Cardiac fibroblast (primary cell): ENCODE measurements around the gene GSAP.

Experiments used
- DNase-seq, 2 donors: peaks; one replicate each; pipeline versions ENCODE4 v3.0.0 to v3.0.0-alpha.2; 2010; ENCODE audit warnings: low read depth in 2 of 2
- H3K4me3 ChIP-seq, 2 donors: replicated peaks in 1 of 2; 1 replicate in 1 of 2; 2 replicates in 1 of 2; pipeline ENCODE4 v1.5.1; 2011; ENCODE audit warnings: low read depth in 2 of 2, low read length in 2 of 2, mild to moderate bottlenecking in 2 of 2, moderate library complexity in 1 of 2
- TF ChIP-seq, protein P1 (sequence below): IDR thresholded peaks from one replicate; pipeline ENCODE4 v1.5.1; 2011; ENCODE audit warnings: low read depth, mild to moderate bottlenecking, low read length, inconsistent platforms

Gene GSAP

DNA sequence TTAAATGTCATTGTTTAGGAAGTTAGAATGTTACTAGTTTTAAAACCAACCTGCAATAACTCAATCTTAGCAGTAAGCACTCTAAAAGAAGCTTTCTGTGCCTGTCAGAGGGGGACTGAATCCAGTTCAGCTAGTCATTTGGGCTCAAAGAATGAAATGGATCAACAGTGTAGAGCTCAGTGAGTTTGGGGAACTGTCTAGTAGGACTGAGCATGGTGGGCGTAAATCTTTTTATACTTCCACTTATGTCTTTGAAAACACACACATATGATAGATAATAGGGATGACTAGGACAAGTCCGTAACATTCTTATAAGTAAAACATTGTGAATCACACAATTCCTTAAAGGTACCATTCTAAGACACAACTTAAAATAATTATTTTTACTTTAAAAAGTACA is 11.5 kb downstream of the GSAP start:
- peak in 1 of 2 donors; percentile 6 for DNase-seq
- TF ChIP-seq, protein P1, sequence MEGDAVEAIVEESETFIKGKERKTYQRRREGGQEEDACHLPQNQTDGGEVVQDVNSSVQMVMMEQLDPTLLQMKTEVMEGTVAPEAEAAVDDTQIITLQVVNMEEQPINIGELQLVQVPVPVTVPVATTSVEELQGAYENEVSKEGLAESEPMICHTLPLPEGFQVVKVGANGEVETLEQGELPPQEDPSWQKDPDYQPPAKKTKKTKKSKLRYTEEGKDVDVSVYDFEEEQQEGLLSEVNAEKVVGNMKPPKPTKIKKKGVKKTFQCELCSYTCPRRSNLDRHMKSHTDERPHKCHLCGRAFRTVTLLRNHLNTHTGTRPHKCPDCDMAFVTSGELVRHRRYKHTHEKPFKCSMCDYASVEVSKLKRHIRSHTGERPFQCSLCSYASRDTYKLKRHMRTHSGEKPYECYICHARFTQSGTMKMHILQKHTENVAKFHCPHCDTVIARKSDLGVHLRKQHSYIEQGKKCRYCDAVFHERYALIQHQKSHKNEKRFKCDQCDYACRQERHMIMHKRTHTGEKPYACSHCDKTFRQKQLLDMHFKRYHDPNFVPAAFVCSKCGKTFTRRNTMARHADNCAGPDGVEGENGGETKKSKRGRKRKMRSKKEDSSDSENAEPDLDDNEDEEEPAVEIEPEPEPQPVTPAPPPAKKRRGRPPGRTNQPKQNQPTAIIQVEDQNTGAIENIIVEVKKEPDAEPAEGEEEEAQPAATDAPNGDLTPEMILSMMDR: no peak
- no peak overlapping the region for H3K4me3 ChIP-seq

DNA sequence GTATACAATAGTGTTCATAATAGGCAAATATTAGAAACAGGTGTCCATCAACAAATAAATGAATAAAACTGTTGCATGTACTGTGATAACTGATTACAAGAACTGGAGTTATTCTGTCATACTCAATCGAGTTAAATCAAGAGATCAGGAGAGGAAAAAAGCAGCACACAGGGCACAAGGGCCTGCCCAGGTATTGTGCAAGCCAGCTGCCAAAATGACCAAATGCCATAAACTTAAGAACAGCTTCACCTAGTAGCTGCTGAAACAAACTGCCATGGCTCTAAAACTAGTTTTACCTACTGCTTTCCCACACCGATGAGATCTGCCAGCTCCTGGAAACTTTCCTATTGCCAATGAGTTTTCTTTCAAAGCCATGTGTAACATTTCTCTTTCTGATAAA is 12.2 kb downstream of the GSAP start:
- H3K4me3 ChIP-seq: no peak overlapping the region
- TF ChIP-seq, protein P1: no peak
- DNase-seq: no peak

DNA sequence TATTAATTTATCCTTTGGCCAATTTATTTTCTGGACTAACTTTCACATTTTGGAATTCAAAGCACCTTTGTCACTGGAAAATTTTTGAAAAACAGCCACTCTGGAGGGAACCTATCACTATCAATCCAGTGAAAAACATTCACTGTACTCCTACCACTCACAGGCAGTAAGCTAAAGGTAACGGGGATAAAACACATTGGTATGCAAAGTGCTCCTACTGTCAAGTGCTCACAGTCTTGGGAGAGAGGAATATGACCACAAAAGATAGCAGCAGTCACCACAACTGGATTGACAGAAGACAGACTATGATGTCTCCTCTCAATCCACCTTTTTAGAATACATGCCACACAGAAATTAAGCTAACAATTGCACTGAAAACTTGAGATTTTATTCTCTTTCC is 13.3 kb downstream of the GSAP start:
- no peak for DNase-seq
- no peak overlapping the region for H3K4me3 ChIP-seq
- TF ChIP-seq, protein P1: no peak

DNA sequence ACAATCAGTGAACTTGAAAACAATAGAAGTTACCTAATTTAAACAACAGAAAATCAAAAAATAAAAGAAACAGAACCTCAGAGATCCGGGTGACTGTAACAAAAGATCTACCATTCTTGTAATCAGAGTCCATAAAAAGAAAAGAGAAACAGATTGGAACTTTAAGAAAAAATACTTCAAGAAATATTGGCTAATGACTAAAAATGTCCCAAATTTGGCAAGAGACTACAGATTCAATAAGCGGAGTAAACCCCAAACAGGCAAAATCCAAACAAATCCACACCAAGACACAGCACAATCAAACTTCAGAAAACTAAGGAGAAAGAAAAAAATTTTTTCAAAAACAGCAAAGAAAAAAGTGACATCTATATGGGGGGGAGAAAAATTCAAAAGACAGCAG is 15.1 kb downstream of the GSAP start:
- DNase-seq: no peak
- H3K4me3 ChIP-seq: no peak overlapping the region
- TF ChIP-seq, protein P1: no peak

DNA sequence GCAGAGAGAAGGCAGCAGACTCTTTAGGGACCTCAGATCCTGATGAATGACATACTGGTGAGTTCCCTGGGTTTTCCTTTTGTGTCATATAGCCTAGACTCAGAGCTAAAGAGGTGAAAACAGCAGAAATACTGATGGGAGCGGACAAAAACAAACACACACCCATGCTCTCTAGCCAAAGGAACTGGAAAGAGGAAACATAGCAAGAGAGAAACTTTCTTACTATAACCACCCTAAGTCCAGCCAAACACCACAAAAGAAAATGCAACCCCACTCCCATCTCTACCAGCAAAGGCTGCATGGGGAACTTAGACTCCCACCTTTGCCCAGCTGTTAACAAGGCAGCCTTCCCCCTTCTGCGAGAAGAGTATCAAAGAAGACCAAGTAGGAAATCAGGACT is 16.3 kb downstream of the GSAP start:
- TF ChIP-seq, protein P1: no peak
- no peak for DNase-seq
- H3K4me3 ChIP-seq: no peak overlapping the region

DNA sequence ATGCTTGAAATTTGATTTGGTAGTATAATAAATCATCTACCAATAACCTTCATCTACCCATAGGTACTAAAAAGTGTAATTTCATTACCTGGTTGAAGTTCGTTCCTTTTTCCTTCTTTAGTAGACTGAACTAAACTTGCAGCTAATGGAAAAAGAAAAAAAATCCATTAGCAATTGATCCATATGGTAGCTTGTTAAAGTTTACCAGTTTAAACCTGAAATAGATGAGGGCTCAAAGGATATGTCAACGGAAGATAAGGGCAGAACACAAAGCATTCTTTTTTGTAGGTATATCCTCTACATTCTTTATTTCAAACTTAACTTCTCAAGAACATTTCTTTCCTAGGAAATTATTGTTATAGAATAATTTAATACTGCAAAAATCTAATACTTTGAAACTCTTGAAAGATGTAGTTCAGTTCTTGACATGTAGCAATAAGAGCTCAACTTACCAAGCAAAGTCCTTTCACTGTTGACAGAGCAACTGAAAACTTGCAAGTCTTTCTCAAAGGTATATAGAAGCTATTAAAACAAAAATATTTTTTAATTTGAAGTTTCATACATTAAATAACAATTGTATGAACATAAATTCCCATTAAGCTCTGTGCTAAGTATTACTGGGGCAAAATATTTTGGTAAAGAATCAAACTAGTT is 19.1 kb downstream of the GSAP start:
- TF ChIP-seq, protein P1: no peak
- H3K4me3 ChIP-seq: no peak overlapping the region
- DNase-seq: no peak

DNA sequence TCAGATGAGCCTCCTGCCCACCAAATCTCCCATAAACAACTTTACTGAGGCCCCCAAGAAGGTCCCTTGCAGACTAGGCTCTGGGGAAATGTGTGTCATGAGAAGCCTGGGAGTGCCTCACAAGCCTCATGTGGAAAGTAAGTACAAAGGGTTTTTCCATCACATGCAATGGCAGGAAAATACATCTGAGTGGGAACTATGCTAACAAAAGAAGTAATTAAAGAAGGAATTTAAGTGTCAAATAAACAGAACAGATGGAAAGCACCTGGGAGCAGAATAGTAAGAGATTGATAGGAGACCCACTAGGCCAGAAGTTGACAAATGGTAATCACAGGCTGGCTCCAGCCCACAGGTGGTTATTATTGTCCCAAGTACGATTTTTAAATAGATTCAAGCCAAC is 20.5 kb downstream of the GSAP start:
- TF ChIP-seq, protein P1: no peak
- no peak overlapping the region for H3K4me3 ChIP-seq
- DNase-seq: no peak
